Skin of body (tissue), 2 donors: ENCODE results near the gene NT5DC1. TPM values are rescaled to one million over a fixed set of nuclear protein-coding genes. Genes with fewer than 3 reads are reported as not detected.

Source experiments
- DNase-seq: peaks from one replicate; lab custom pipeline; 2025; lab: John Stamatoyannopoulos, UW
- total RNA-seq: library from RNA; depleted of rRNA; stranded (reverse); fragments of >200 nt; gene quantifications from one replicate; pipeline ENCODE4 v1.2.3, GENCODE V29; 2014

Gene NT5DC1
- total RNA-seq, 1 donor from 2014 or later = 9.0 TPM

GRCh38 chr6:116136373-116136772 is 35.7 kb downstream of the NT5DC1 start:
- no peak for DNase-seq

DNA sequence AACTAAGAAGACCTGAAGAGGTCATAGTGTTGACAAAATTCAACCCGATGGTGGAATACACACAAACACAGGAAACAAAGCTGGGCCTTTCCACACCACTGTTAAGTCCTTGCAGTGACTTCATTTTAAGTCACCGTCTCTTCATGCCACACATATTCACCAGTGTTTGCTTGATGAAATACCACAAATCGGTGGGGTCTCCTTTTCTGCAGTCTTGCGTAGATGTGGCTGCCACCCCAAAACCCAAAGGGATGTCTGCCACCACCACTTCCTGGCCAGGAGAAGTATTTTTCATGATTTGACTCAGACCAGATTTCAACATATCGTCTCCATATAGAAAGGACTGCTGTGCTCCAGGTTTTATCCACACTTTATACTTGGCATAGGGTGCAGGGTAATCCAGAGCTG is 36.3 kb downstream of the NT5DC1 start:
- DNase-seq = no peak

- DNase-seq = no peak
Observed at GRCh38 chr6:116139917-116140316, 39.3 kb downstream of the NT5DC1 start.

DNA sequence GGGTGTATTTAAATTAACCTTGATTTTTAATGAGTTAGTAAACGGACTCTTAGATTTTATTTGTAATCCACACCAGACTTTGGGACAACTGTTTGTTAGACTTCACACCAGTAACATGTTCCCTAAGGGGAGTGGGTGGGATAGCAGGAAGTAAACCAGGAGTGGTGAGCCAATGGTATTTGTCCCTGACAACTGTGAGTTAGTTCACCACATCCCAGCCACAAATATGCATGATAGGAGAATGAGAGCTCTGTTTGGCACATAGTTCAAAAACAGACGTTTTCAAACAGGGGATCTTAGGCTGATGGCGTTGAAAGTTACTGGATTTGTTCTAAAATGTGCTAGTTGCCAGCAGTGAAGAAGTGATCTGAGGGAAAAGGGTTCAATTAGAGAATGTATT is 44.0 kb downstream of the NT5DC1 start:
- peak; percentile 2 for DNase-seq

- no peak for DNase-seq
Observed at GRCh38 chr6:116145803-116146675, 45.4 kb downstream of the NT5DC1 start.

DNA sequence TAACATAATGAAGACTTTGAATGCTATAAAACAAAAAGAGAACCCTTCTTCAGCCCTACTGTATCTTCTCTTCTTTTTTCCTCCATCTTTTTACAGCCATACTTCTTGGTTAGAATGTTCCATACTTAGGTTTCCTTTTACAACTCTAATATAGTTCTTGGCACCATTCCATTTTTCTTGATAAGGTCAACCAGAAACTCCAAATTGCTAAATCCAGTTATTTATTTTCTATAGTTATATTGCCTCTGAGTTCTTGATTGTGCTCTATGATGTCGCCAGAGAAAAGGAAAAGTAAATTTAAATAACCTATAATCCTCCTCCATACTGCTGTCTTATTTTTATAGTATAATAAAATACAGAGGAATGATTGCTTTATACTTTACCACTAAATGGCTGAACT is 52.0 kb downstream of the NT5DC1 start:
- DNase-seq = no peak

DNA sequence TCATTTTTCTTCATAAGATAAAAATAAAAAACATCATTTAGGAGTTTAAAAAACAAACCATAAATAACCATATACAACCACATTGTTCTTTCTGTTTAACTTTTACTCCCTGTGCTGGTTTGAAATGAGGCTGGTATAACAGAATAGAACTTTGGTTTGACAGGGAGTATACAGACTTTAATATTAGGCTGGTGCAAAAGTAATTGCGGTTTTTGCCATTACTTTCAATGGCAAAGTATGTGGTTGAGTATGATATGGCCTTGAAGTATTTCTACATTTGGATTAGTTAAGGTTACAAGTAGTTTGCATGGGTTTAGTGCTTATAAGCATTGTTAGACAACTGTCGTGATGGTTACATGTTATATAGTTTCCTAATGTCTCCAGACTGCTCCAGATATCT is 54.2 kb downstream of the NT5DC1 start:
- no peak for DNase-seq

DNA sequence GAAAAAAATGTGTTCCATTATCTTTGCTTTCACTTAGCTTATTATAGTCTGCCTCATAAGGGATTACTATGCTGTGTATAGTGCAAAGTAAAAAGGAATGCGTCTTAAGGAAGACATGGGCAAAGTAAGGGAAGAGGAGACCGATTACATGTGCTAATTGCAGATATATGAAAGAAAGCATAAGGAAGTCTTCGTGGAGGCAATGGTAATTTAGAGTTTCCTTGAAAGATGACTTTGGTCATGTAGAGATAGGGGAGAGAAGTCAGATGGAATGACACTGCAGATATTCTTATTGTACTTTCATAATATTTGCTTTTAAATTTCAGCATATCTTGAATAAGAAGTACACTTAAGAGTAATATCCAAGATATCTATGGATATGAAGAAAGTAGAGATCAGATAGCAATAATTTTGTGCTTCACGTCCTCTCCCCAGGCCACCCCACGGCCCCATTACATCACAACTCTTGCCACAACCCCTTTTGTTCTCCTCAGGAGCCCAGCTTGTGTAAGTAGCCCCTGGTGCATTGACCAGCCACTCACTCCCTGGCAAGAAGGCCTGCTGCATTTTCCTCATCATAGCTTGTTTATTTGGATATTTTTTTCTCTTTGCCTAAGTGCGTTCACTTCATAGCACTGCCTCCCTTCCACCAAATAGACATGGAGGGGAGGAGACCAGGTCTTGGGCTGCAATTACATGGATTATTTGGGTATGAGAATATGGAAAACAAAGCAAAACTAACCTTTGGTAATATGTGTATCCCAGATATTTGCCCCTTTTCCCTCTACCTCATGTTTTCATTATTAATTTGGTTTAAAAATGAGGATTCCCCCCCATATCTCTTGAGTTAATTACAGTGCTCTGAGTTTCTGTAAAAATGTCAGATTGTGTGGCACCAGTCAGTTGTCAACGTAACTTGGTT is 56.0 kb downstream of the NT5DC1 start:
- no peak for DNase-seq

- no peak for DNase-seq
Observed at GRCh38 chr6:116157391-116157790, 56.7 kb downstream of the NT5DC1 start.

- no peak for DNase-seq
Observed at GRCh38 chr6:116158641-116159040, 58.0 kb downstream of the NT5DC1 start.

GRCh38 chr6:116159782-116160524 is 59.3 kb downstream of the NT5DC1 start:
- no peak for DNase-seq

DNA sequence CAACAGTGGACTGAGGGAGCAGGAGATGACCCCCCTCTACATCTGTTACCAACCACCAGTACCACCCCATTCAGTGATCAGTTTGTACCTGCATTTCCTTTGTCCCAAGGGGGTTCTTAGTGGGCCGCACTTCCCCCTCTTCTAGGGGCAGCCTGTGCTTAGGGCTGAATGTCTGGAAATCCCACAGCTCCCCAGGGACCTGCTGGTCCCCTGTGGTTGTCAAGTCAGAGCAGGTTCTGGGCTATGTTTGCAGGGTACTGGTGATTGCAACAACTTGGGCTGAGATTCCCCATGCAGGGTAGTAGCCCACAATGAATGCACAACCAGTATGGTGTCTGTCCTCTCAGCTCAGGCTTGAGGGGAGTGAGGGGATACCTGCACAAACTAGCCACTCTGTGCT is 64.9 kb downstream of the NT5DC1 start:
- no peak for DNase-seq

DNA sequence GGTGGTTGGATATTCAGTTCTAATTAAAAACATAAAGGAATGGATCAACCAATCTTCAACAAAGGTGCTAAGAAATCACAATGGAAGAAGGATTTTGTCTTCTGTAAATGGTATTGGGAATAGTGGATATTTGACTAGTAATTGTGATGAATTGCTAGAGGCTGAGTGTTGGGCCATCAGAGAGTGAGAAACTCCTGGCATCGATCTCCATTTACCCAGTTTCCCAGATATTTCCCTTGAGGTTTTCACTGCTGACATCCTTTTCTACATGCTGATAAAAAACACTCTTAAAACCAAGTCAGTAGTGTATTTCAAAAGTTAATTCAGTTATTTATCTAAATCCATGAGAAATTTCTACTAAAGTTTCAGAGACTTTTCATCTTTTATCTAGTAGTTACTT is 65.7 kb downstream of the NT5DC1 start:
- DNase-seq = no peak

DNA sequence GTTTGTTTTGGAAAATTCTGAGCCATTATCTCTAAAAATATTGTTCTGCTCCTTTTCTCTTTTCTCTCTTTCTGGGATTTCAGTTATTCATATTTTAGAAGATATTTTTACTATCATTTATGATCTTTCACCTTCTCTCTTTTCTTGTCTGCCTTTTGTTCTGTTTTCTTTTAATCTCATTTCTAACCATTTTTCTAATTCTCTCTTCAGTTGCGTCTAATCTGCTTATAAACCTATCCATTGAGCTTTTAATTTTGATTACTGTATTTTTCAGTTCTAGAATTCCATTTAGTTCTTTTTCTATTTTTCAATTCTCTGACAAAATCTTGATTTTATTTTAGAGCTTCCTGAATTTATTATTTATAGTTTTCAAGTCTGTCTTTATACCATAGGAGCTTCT is 67.5 kb downstream of the NT5DC1 start:
- no peak for DNase-seq

- no peak for DNase-seq
Observed at GRCh38 chr6:116169880-116170279, 69.2 kb downstream of the NT5DC1 start.

GRCh38 chr6:116170358-116171057 is 69.9 kb downstream of the NT5DC1 start:
- DNase-seq = no peak

DNA sequence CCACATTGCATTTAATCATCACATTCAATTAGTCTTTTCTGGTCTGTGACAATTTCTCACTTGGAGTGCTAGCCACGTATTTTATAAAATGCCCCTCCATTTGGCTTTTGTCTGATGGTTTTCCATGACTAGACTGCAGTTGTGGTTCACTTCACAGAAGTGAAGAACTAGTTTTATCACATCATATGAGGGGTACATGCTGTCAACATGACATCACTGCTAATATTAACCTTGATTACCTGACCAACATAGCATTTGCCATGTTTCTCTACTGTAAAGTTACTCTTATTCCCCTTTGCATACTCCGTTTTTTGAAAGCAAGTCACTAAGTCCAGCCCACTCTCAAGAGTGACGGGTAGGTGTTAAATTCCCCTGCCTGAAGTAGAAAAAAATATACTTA is 73.3 kb downstream of the NT5DC1 start:
- DNase-seq = no peak

DNA sequence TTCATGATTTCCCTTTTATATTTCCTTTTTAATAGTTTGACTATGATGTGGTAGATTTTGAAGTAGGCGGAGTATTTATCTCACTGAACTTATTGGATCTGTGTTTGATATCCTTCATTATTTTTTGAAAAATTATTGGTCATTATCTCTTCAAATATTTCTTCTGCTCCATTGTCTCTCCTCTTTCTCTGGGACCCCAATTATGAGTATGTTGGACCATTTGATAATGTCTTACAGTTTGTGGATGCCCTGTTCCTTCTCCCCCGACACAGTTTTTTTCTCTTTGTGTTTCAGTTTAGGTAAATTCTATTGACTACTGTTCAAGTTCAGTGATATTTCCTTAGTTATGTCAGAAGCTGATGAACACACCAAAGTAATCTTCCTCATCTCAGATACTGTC is 74.7 kb downstream of the NT5DC1 start:
- no peak for DNase-seq

GRCh38 chr6:116176596-116176995 is 75.9 kb downstream of the NT5DC1 start:
- no peak for DNase-seq

DNA sequence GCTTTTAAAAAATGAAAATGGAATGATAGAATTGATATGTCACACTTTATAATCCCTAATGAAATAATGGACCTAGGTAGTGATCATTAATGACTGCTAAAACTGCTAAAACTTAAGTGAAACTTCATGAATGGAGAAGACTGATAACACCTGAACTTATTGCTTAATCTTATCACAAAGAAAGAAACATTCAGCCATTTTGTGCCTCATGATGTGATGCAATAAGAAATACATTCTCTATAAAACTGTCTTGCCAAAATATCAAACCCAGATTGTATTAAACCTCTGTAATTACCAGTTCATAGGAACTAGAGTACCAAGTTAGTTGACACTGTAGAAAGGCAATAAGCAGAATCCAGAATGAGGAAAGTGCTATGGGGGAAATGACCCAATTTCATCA is 79.7 kb downstream of the NT5DC1 start:
- no peak for DNase-seq

DNA sequence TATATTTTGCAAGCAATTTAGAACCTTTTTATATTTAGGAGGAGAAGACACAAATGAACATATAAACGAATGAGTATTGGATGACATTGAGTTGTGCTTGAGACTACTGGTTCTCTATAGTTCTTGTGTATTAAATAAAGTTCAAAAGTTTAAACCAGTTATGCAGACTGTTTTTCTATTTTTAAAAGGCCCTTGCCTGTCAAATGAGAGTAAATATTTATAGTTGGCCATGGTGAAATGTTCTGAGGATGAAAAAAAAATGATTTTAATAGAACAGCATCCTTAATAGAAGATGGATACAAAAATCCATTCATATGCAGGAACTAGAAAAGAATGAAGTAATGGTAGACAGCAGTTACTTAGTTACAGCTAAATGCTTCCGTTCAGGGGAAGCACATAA is 88.8 kb downstream of the NT5DC1 start:
- DNase-seq = no peak
